ENCODE measurements around the gene SRGAP3.

GRCh38 chr3:9122732-9123364 lies 126.6 kb downstream of the SRGAP3 start:
- no peak for TF ChIP-seq POLR2A (IDR thresholded peaks at IDR 0.05; ENCODE audit: low read depth, low read length)
- TF ChIP-seq POLR2AphosphoS5 (IDR thresholded peaks at IDR 0.05; ENCODE audit: low read depth, low read length) = no peak
- no peak for TF ChIP-seq TAF1 (IDR thresholded peaks at IDR 0.05; ENCODE audit: borderline replicate concordance, low read depth, low read length)
